Hypothalamus (tissue), 51 donors: Measurements from ENCODE around the gene UST.

Experiments used
- DNase-seq, 51 donors: peaks; one replicate each; lab custom pipeline; 2025; lab: John Stamatoyannopoulos, UW

UST gene

DNA sequence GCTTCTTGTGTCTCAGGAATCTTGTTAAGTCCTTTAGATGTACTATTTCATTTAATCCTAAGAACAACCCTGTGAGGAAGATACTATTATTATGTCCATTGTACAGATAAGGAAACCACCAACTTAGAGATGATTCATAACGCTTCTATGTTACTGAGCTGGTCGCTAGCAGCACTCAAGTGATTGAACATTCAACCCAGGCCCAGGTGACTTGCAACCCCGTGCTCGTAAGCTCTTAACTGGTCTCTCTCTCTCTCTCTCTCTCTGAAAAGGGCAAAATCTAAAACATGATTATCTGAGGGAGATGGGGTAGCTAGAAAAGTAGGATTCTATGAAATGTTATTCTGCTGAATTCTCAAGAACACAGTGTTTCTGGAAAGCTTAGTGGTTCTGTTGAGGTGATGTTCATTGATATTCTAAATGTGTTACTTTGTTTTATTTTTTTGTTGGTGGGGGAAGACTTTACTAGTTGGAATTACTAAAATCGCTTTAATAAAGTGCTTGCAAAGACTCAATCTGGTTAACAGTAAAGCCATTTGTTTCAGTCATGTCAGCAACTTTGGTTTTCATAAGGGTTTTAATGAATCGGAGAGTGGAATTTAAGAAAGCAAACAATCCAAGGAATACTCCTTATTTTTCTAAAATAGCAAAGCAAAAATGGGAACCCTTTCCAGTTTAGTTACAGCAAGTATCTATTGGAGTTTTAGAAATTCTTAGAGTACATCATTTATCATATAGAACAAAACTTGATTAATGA, 305.7 kb downstream of the UST start:
- no peak for DNase-seq

- no peak for DNase-seq
These were observed 307.2 kb downstream of the UST start for GRCh38 chr6:149053848-149054558.

DNA sequence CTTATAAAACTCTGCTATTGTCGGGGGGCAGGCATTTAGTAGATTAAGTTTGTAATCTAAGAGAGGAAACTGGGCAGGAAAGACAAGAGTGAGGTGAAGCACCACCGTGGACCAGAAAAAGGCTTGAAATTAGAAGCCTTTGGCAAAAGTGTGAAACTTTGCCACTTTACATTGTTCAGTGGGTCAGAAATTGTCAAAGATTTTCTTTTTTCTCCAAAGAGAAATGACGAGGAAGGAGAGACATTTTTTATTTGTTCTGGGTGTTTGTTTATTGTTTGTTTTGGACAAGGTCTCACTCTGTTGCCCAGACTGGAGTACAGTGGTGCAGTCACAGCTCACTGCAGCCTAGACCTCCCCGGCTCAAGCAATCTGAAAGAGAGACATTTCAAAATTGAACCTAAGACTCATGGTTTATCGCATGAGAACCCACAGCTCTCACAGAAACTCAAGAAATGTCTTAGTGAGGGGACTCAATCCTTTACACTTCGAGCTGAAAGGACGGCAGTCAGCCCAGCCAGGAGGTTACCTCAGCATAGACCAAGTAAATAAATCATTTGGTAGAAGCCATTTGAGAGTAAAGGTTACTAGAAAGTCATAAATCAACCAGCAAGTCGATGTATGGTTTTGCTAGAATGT, 307.8 kb downstream of the UST start:
- no peak for DNase-seq

DNA sequence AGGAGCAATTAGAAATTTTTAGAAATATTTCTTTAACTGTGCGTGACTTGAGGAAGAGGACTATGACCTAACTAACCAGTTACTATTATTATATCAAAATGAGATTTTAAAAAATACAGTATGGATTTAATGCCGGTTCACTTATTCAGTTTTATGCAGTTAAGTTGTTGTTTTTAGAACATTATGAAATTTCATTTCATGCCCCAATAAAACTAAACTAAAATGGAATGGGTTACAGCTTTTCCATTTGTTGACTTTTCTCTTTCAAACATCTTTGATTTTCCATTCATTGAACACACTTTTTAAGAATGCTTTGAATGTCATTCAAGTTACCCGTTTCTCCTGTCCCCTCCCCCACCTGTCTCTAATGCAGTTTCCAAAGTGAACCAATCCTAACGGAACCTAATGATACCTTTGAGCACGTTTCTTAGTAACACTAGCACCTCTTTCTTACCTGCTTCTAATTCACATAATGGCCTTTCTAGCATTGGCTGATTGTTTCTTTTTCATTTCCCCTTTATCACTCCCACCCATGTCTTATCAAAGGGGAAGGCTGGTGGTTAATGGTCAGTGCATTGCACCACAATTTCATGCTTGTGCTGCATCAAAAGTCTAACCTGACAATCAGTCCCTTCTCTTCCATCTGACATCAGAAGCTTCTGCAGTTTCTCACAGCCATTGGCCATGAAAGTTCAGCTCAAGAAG, 308.5 kb downstream of the UST start:
- no peak for DNase-seq

DNA sequence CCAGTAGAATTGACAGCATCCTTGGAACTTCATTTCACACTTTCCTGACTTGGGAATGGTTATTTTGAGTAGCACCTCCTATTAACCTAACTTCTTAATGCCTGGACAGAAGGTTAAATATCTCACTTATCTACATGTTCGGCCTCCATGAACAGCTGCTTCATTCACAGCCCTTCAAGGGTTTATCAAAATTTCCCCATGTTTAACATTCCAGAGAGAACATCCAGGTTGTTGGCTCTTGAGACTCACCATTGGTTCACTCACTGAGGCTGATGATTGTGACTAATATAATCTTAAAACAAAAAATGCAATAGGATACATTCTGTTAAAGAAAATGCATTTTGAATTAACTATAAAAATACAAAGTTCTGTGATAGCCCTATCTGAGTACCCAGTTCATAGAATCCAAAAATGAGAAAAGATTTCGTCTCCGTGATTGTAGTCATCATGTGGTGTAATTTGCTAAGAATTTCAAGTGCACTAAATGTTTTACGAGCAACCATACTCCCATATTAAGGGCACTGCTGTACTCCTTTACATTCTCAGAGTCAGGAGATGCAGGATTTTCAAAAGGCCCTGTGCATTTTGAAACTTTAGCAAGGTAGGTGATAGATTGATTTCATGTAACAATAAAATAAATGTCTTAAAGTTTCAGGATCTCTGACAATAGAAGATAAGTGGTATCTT, 310.1 kb downstream of the UST start:
- no peak for DNase-seq

- DNase-seq: no peak
These were observed 310.6 kb downstream of the UST start for GRCh38 chr6:149057464-149057840.

- no peak for DNase-seq
These were observed 312.7 kb downstream of the UST start for GRCh38 chr6:149059557-149059956.

- no peak for DNase-seq
These were observed 313.6 kb downstream of the UST start for GRCh38 chr6:149060300-149060984.

DNA sequence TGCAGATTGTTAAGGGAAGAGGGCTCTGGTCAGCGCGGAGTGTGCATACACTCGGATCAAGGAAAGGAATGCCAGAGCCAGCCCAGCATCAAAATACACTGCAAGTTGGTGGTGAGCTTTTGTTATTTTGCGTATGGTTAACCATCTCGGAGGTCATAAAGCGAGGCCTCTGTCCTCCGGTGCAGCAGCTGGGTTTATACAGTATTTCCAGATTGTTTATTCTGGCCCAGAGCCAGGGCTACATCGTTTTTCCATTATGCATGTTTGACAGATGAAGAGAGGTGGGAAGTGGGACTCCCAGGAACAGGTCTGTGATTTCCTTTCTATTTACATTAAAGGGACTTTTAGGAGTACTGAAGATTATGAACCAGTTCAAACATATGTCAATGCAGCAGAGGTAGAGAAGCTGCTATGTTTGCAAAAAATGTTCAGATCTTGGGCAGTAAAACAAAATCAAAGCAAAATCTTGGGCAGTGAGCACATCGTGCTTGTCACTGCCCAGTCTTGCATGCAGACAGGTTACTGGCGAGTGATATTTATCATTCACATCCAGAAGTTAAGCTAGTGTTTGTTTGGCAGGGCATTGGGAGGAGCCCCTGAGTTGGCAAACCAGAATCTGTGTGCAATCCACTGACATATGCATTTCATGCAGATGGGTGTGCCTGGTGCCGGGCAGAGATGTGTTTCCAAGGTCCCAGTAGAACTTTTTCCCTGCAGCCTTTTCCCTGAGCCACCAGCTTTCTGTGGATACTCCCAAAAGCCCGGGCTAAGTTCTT, 314.3 kb downstream of the UST start:
- no peak for DNase-seq

- DNase-seq: no peak
These were observed 315.1 kb downstream of the UST start for GRCh38 chr6:149061930-149062329.

GRCh38 chr6:149062653-149063348, 316.0 kb downstream of the UST start:
- DNase-seq: no peak

- DNase-seq: no peak
These were observed 316.6 kb downstream of the UST start for GRCh38 chr6:149063468-149063867.

DNA sequence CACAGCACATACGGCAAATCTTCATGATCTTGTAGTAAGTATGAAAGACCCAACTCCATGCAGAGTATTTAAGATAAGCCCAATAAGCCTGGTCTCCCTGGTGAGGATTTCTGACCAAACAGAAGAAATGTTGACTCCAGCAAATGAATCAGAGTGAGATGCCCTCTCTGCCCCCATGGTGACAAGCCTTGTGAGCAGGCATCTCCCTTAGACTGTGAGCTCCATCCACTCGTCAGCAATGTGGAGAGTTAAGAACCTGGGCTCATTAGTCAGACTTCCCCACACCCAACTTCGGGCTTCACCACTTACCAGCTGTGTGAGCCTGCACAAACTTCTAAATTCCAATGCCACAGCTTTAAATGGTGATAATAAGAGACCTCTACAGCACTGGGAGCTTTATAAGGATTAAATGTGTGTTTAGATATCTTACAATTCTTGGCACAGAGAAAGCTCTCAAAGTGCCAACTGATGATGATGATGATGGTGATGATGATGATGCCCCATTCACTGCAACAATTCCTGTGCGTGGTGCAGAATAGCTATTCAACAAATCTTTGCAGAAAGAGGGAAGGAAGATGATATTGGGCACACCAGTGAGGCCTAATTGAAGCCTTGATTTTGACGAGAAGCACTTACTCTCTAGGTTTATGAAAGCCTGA, 317.3 kb downstream of the UST start:
- no peak for DNase-seq

DNA sequence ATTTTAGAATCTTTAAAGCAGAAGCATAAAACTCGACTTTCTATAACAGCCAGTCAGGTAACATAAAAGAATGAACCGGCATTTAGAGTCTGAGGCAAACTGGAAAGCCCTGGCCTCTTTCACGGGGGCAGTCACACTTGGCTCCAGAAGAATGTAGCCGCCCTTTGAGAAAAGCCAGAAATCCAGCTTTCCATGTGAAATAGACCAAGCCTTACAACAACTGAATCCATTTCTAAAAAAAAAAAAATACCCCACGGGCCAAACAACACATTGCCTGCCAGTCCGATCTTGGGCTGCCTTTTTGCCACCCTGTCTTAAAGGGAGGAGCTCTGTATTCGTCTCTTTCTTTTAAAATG, 317.8 kb downstream of the UST start:
- peak in 3 of 51 donors; percentile 7 to 23 (median 20) for DNase-seq

DNA sequence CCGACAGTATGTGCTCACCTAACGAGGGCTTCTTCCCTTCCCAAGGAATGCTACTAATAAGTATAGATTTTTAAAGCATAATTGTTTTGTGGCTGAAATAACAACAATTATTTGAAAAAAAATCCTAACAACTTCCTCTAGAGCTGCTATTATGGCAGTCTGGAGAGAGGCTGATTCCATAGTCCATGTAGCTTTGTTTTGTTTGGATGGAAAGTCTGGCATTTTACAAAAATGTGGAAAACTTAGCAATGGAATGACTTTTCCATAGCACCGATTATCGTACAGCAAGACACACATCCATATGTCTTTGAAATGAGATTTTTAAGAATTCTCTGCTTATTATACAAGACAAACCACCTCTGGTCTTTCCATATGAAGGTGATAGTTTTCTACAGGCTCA, 318.3 kb downstream of the UST start:
- no peak for DNase-seq

GRCh38 chr6:149065658-149066556, 319.1 kb downstream of the UST start:
- DNase-seq: peak in 23 of 51 donors; percentile 4 to 77 (median 34)

DNA sequence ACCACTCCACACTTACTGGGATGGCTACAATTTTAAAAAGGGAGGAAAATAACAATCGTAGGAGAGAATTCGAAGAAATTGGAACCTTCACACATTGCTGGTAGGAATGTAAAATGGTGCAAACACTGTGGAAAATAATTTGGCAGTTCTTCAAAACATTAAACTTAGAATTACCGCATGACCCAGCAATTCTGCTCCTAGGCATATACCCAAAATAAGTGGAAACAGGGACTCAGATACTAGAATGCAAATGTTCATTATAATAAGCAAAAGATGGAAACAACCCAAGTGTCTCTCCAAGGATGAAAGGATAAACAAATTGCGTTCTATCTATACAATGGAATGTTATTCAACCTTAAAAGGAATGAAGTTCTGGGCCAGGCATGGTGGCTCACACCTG, 325.2 kb downstream of the UST start:
- DNase-seq: no peak
